Erythroblast (primary cell): Measurements from ENCODE around the gene DMD.

Experiments used
- DNase-seq, 2 experiments: peaks; one replicate each; lab custom pipeline; 2025; lab: John Stamatoyannopoulos, UW
- GATA1 ChIP-seq: IDR thresholded peaks from 2 replicates; pipeline ENCODE4 v1.6.1; 2011; ENCODE audit warnings: low read depth, mild to moderate bottlenecking, control low read depth, low read length, moderate library complexity
- POLR2A ChIP-seq: IDR thresholded peaks from 2 replicates; pipeline ENCODE4 v1.6.1; 2011; ENCODE audit warnings: mild to moderate bottlenecking, low read length

The DMD gene

GRCh38 chrX:31708116-31708515 lies 1503.2 kb downstream of the DMD start:
- no peak for TF ChIP-seq GATA1
- no peak for TF ChIP-seq POLR2A
- DNase-seq = no peak

- DNase-seq = no peak
- TF ChIP-seq GATA1 (no peak), POLR2A (no peak)
These were observed 1504.9 kb downstream of the DMD start for GRCh38 chrX:31706466-31706865.

DNA sequence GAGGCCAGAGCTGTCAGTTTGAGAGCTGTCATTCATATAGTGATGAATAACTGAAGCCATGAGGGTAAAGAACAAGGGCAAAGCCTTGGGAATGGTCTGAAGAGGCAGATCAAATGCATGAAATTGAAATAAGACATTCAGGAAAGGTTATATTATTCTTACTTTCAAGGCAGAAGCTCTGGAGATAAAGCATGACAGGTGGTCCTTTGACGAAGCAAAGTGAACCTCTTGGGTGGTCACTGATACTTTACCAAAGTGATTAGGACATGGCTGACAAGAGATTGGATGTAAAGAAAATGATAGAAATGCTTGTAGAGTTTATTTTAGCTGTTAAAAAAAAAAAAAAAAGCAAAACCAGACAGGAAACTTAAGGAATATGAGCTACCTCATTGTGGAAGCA lies 1505.5 kb downstream of the DMD start:
- TF ChIP-seq POLR2A (no peak), GATA1 (no peak)
- DNase-seq = no peak

DNA sequence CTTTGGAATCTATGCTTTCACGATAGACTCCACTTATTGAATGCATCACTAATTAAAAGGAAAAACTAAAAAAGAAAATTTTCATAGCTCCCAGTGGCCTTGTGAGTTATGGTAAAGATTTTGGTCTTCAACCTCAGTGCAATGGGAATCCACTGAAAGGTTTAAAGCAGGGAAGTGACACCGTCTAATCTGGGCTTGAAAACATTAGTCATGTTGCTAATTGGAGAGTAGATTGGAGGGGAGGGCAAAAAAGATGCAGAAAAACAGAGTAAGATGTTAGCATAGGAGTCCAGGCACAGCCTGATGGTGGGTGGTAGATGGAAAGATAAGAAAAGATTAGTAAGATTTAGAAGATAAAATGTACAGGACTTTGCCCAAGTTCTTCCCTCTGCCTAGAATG lies 1506.4 kb downstream of the DMD start:
- TF ChIP-seq GATA1 (no peak), POLR2A (no peak)
- DNase-seq = no peak

GRCh38 chrX:31702222-31702621 lies 1509.1 kb downstream of the DMD start:
- no peak for DNase-seq
- TF ChIP-seq GATA1 = no peak
- no peak for TF ChIP-seq POLR2A

DNA sequence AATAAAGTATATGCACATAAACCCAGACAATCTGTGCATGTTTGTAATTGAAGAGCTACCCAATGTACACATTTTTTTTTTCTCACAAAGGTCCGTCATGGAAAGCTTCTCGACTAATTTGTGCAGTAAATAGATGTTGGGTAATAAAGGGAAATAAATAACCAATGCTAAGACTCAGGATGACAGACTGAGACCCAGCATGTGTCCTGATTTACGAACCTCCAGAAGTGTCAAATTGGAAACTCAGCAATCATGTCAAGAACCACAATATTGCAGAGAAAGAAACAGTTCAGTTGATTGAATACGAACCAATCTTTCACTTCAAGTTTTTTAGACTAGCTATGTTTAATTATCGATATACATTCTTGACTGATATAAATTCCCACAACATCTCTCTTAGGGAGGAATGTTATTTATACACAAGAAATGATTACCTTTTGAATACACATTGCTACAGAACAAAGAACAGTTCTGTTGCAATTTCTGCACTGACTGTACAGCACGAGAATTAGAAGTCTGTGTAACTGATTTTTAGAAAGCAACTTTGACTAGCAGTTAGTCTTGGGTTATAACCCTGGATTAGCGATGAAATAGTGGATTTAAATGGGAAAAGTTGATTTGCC lies 1513.9 kb downstream of the DMD start:
- TF ChIP-seq POLR2A (no peak), GATA1 (no peak)
- DNase-seq = no peak

GRCh38 chrX:31679861-31680260 lies 1531.5 kb downstream of the DMD start:
- no peak for DNase-seq
- TF ChIP-seq GATA1 (no peak), POLR2A (no peak)

- no peak for DNase-seq
These were observed 1541.1 kb downstream of the DMD start for GRCh38 chrX:31670245-31670644.

DNA sequence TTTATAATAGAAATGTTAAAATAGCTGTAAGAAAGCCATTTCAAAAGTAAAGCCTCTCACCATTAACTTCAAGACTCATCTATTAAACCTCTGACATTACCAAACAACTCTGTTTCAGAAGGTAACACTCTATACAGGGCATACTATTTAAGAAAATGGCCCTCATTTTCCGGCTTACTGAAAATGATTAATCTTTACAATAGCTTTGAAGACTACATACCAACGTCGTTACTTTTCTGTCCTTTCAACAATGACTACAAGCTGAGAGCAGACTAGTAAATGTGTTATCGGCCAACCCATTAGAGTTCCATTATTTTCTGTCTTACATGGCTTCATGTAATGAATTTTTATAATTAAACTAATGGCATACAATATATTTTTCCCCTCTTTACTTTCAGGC lies 1545.9 kb downstream of the DMD start:
- no peak for DNase-seq
- TF ChIP-seq POLR2A (no peak), GATA1 (no peak)

More at GRCh38 chrX:31670245-31670644, 1541.1 kb downstream of the DMD start:
- no peak for TF ChIP-seq POLR2A
- no peak for TF ChIP-seq GATA1

- TF ChIP-seq GATA1 = no peak
- TF ChIP-seq POLR2A = no peak
- no peak for DNase-seq
These were observed 1548.2 kb downstream of the DMD start for GRCh38 chrX:31663172-31663571.

- DNase-seq = no peak
- TF ChIP-seq GATA1 (no peak), POLR2A (no peak)
These were observed 1550.0 kb downstream of the DMD start for GRCh38 chrX:31661280-31661810.

DNA sequence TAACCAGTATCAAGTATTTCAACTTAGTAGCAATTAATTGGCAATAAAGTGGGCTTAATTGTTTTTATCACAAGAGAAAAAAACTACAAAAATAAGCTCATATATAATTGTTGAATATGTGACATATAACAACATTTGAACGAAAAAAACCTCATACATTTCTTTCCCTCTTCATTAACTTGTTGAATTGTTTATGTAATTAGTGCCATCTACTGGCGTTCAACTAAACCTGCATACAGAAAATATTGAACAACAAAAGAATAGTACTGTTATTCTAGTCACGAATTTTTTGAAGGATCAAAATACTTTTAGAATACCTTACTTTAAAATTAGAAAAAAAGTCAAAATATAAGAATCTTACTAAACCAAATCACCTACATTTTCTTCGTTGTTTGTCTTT lies 1553.0 kb downstream of the DMD start:
- no peak for TF ChIP-seq GATA1
- no peak for TF ChIP-seq POLR2A
- peak in 1 of 2 experiments; percentile 0 for DNase-seq

GRCh38 chrX:31656013-31656412 lies 1555.3 kb downstream of the DMD start:
- no peak for DNase-seq
- no peak for TF ChIP-seq POLR2A
- TF ChIP-seq GATA1 = no peak

DNA sequence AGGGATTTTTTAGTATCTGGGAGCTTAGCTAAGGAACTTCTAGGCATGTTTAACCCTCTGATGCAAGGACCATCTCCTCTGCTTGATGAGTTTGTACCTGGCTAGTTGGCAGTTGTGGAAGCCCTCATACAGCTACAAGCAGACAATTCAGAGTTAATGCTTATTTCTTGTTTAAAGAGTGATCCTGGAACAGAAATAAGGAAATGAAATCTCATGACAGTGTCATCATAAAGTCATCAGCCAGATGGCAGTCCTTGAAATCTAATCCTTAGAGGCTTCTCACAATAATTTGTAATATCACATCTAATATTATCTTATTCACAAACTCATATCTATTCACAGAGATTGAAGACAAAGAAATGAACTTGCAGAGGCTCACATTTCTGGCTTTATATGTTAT lies 1557.9 kb downstream of the DMD start:
- TF ChIP-seq GATA1 (no peak), POLR2A (no peak)
- DNase-seq = no peak

GRCh38 chrX:31652650-31653049 lies 1558.7 kb downstream of the DMD start:
- DNase-seq = no peak
- no peak for TF ChIP-seq POLR2A
- no peak for TF ChIP-seq GATA1

DNA sequence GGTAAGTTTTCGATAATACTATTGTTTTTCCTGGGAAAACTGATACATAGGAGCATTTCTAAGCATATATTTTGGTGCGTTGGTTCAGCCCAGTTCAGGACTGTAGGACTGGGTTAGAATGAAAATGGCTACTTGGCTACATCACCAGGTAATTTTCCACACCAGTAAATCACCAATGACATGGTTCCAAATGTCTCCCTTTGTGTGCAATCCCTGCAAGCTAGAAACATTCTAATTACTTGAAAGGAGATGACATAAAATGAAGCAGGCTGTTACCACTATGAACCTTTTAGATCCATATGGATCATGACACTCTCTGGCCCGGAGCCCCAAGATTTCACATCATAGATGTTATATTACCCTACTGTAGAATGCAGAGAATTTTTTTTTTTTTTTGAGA lies 1562.1 kb downstream of the DMD start:
- TF ChIP-seq POLR2A = no peak
- DNase-seq = no peak
